Measurements from ENCODE around the gene POLE. TPM values are rescaled to one million over a fixed set of nuclear protein-coding genes. Genes with fewer than 3 reads are reported as not detected.

Gene POLE, protein sequence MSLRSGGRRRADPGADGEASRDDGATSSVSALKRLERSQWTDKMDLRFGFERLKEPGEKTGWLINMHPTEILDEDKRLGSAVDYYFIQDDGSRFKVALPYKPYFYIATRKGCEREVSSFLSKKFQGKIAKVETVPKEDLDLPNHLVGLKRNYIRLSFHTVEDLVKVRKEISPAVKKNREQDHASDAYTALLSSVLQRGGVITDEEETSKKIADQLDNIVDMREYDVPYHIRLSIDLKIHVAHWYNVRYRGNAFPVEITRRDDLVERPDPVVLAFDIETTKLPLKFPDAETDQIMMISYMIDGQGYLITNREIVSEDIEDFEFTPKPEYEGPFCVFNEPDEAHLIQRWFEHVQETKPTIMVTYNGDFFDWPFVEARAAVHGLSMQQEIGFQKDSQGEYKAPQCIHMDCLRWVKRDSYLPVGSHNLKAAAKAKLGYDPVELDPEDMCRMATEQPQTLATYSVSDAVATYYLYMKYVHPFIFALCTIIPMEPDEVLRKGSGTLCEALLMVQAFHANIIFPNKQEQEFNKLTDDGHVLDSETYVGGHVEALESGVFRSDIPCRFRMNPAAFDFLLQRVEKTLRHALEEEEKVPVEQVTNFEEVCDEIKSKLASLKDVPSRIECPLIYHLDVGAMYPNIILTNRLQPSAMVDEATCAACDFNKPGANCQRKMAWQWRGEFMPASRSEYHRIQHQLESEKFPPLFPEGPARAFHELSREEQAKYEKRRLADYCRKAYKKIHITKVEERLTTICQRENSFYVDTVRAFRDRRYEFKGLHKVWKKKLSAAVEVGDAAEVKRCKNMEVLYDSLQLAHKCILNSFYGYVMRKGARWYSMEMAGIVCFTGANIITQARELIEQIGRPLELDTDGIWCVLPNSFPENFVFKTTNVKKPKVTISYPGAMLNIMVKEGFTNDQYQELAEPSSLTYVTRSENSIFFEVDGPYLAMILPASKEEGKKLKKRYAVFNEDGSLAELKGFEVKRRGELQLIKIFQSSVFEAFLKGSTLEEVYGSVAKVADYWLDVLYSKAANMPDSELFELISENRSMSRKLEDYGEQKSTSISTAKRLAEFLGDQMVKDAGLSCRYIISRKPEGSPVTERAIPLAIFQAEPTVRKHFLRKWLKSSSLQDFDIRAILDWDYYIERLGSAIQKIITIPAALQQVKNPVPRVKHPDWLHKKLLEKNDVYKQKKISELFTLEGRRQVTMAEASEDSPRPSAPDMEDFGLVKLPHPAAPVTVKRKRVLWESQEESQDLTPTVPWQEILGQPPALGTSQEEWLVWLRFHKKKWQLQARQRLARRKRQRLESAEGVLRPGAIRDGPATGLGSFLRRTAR (N-terminal part only)
- total RNA-seq = 108 TPM

DNA sequence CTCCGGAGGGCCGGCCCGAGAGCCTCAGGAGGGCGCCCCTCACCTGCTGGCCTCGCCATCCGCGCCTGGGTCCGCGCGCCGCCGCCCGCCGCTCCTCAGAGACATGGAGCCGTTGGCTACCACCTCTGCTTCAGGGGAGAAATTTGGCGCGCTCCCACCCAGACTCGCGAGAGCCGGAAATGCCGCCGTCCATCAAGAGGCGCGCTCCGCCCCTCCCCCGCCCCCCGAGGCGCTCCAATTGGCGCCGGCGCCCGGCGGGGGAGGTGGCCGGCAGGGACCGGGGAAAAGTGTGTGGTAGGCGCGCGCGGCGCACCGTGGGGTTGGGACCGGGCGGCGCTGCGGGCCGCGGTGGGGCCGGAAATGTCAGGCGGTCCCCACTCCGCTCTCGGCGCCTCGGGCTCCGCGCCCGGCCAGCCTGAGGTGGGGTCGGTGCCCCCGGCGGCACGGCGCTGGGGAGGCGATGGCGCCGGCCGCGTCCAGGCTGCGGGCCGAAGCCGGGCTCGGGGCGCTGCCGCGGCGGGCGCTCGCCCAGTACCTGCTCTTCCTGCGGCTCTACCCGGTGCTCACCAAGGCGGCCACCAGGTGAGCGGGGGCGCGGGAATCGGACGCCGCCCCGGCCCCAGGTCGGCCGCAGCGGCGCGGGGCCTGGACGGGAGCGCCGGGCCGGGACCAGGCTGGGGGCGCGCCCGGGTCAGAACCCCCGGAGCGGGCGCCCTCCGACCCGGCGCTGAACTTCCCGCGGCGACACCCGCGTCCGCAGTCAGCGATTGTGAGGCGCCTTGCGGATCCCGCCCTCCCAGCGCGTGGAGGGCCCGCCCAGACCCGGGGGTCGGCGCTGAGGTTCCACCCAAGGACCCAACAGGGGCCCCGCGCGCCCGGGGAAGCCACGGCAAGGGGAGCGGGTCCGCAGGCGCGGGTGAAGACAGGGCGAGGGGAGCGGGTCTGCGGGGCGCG is at the start of gene POLE, which contains the start of gene PXMP2:
POLE (minus strand) TSS at position 132 of the 954 bp plus-strand sequence; CDS start at position 105, 27 bp downstream.
PXMP2 (plus strand) TSS at position 377 of the 954 bp plus-strand sequence; CDS start at position 461, 84 bp downstream.
- DNase-seq (ENCODE audit: low read depth in 2 of 3, low spot score in 2 of 3) = peak; percentile 86 to 97 (median 97)

DNA sequence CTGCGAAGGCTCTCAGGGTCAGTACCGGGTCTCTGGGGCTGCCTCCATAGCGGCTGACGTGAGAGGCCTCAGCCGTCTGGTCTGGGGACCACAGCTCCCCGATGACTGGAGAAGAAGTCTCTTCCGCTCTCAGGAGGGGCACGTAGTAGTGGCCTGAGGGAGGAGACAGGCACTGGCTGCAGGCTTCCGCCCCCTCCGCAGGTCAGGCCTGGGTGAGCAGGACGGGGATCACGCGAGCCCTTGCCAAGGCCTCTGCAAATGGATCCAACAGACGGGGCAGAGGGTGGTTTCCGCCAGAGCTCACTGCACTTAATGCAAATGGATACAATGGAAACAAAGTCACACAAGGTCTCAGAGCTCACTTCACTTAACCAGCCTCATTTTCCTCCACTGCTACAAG is 49.8 kb upstream of the POLE start:
- DNase-seq (ENCODE audit: low read depth in 2 of 3, low spot score in 2 of 3) = no peak

DNA sequence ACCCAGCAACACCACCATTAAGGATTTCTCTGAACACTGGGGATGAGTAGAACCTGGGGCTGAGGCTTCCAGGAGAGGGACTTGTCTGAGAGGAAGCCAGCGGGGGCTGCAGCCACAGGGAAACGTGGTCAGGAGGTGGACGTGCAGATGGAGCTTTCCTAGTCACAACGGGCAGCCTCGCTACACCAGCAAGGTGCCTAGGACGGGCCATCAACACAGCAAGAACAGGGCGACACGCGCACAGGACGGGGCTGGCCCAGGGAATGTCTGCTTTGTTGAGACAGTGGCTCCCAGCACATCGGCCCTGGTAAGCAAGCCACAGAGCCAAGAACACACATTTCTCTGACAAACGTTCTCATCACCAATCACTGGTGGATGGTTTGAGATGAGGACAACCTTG is 49.2 kb upstream of the POLE start:
- DNase-seq (ENCODE audit: low read depth in 2 of 3, low spot score in 2 of 3) = no peak

DNA sequence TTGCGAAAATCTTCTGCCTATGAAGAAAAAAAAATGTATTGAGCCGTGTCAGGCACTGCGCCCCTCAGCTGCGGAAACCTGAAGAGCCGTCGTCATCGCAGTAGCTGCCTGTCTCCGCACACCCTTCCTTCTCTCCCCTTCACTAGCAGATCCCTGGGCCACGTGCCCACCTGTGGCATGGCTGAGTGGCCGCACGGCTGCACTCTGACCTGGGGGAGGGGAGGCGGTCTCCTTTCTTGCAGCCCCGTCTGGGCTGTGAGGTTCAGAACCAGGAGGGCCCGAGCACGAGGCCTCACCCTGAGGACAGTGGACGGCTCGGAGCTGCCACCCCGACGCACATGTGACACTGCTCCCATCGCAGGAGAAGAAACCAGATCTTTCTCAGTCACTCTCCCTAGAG is 48.4 kb upstream of the POLE start:
- no peak for DNase-seq (ENCODE audit: low read depth in 2 of 3, low spot score in 2 of 3)

DNA sequence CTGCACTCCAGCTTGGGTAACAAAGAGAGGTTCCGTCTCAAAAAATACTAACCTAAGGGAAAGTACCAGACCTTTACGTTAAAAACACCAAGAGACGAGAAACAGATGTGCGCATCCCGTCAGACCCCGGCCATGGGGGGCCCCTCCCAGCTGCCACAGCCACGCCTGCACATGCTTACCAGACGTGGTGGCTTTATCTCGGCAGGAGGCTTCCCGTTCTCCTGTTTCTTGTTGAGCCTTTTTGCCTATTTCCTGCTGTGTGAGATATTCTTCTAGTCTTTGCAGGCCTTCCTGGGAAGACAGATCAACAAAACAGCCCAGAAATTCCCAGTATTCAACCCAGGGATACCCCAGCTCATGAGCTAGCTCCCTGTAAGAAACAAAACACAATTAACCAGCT is 47.1 kb upstream of the POLE start:
- DNase-seq (ENCODE audit: low read depth in 2 of 3, low spot score in 2 of 3) = no peak

DNA sequence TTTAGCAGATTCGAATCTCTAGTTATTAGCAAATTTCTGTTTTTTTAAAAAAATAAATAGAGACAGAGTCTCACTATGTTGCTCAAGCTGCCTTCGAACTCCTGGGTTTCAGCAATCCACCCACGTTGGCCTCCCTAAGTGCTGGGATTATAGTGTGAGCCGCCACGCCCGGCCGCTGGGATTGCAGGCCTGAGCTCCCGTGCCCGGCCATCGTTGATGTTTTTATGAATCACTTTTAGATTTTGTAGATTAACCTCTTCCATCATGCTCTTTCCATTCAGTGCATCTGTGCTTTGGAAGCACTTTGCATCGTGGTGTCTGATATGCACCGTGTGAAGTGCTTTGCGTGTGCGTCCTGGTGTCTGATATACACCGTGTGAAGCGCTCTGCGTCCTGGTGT is 44.4 kb upstream of the POLE start:
- DNase-seq (ENCODE audit: low read depth in 2 of 3, low spot score in 2 of 3) = no peak

DNA sequence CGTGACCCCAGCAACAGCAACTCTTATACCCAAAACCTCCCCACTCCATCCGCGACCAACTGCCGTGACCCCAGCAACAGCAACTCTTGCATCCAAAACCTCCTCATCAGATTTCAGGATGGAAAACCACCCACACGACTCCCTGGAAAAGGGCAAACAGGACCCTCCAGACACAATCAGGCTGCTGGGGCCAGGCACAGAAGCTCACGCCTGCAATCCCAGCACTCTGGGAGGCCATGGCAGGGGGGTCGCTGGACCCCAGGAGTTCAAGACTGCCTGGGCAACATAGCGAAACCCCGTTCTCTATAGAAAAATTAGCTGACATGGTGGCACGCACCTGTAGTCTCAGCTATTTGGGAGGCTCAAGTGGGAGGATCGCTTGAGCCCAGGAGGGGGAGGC is 43.2 kb upstream of the POLE start:
- DNase-seq (ENCODE audit: low read depth in 2 of 3, low spot score in 2 of 3) = no peak

DNA sequence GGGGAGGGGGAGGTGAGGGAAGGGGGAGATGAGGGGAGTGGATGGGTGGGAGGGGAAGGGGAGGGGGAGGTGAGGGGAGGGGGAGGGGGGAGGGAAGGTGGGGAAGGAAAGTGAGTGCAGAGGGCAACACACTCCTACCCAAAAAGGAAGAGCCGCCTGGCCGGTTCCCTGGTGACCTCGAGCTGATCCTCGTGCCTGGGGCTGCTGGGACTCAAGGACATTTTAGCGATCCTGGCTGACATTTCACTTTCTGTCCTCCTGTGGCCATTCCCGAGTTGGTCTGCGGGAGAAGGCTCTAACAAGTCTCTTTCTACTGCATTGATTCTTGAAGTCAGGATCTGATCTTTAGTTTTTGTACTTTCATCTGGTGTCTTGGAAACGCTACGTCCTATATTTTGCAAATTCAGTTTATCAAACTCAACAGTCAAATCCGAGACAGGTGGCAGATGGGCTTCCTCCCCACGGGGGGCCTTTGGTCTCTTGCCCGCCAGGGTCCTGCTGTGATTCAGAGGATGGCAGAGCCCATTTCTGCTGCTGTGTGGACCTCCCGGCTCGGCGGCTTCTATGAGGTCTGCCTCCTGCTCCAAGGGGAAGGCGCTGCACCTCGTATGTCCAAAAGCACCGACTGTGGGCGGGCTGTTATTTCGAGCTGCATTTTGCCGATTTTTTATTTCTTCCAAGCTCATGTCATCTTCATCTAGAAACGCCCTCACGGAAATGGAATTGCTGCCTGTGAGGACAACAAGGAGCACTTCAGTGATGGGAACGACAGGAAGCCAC is 42.6 kb upstream of the POLE start:
- DNase-seq (ENCODE audit: low read depth in 2 of 3, low spot score in 2 of 3) = no peak

DNA sequence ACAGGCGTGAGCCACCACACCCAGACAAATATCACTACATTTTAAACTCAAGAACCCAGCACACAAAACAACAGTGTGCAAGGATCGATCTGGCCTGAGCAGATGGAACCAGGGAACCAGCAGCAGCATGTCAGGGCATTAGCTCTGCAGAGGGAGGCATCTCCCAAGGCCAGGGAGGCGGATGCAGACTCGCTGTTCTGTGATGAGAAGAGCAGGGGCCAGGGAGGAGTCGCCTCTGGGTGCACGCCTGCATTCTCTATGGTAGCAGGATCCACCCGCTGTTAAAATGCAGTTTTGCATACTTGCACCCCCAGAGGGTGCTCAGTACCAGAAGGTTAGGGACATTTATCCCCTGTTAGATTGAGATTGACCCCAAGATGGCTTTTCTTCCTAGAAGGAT is 41.4 kb upstream of the POLE start:
- DNase-seq (ENCODE audit: low read depth in 2 of 3, low spot score in 2 of 3) = no peak

DNA sequence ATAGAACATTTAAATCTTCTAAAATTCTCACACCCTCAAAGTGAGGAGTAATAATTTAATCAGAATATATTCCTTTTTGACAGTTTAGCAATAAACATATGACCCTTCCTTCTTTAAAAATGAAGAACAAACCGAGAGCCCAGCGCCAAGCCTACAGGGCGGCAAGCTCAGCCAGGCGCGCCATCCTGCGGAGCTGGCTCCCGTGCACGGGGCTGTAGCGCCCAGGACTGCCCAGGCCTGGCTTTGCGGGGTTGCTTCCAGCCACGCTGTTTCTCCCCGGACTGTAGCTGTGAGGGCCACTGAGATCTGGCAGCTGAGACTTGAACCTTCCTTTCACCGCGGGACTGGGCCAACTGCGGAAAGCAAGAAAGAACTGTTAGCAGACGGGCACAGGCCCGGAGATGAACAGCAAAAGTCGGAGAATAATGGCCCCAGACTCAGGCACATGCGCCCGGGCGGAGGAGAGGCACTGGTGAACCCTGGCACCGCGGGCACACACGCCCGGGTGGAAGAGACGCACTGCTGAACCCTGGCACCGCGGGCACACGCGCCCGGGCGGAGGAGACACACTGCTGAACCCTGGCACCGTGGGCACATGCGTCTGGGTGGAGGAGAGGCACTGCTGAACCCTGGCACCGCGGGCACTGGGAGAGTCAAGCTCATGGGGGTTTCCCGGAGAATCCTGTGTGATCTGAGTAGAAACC is 40.1 kb upstream of the POLE start:
- no peak for DNase-seq (ENCODE audit: low read depth in 2 of 3, low spot score in 2 of 3)

DNA sequence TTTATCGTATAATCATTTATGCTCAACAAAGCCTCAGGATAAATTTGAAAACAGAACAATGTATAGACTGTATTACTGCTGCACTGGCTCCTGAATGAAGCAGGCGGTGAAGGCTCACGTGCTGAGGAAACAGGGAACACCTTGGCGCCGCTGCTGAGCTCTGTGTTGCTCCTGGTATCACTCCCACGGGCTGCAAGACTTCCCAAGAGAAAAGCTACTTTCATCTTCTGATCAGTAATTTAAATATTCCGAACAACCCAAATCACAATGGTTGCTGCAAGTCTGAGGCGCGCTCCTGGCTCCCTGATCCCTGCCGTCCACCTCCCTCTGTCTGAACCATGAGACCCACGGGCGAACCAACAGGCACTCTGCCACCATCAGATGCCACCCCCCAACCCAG is 39.2 kb upstream of the POLE start:
- no peak for DNase-seq (ENCODE audit: low read depth in 2 of 3, low spot score in 2 of 3)

DNA sequence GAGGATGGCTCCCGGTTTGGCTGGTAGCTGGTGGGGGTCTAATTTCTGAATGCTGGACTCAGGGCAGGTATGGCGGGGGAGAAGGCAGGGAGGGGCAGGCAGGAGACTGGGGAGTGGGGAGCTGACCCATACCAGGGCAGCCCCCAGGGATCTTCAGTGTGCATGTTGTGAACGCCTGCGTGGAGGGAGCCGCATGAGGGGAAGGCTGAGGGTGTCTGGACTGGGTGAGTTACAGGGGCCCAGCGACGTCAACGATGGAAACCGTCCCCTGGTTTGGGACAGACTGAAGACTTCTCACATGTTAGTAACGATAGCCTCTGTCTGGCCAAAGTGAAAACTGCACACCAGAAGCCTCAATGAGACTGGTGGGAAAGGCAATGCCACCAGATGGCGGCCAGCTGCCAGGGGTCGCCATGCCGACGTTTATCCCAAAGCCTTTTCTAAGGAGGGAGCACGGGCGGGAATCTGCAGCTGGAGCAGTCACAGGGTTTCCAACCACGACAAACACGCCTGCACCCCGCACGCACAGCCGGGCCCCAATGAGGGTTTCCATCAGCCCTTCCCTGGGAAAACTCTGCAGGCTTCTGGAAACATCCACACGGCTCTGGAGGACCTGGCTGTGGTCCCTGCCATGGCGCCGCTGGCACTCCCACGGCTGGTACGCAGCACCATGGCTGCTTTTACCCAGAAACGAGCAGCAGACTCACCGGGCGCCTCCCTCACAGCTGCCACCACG is 37.5 kb upstream of the POLE start:
- no peak for DNase-seq (ENCODE audit: low read depth in 2 of 3, low spot score in 2 of 3)

DNA sequence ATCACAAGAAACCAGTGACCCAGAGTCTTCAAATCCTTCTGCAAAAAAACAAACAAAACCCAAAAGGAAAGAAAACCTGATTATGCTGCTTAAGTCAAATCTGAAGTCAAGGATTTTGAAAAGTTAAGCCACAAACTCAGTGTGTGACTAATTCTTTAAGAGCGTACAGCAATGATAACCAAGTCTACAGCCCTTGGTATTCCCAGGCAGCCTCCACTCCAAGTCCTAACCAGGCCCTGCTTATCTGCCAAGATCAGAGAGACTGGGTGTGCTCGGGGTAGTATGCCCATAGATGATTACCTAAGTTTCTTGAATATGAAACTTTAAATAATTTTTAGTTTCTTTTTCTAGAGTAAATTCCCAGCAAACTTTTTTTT is 36.6 kb upstream of the POLE start:
- no peak for DNase-seq (ENCODE audit: low read depth in 2 of 3, low spot score in 2 of 3)

DNA sequence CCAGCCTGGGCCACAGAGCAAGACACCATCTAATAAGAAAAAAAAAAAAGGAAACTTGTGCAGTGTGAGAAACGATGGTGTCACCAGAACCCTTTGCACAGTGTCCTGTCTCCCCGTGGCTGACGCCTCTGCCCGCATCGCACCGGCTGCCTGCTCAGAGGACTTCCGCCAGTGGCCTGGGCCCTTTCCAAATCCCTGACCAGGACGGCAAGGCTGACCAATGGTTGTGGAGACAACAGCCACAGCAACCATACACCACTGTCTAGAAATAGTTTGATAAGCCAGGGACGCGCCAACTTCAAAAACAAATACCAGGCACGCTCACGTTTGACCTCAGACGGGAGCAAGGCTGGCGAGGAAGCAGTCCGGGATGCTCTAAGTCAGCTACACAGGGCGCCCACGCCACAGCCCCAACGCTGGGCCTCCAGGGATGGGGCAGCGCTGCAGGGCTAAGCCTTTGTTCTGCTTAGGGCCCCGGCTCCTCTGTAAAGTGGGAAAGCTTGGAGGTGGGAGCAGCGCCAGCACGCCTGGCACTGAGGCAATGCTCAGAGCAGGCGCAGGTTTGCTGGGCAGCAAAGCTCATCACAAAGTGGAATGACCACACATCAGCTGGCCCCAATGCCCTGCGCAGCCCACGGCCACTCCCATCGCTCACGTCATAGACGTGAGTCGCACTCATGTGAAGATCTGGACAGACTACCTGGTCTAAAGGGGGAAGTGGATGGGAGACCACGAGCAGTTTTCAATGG is 36.0 kb upstream of the POLE start:
- no peak for DNase-seq (ENCODE audit: low read depth in 2 of 3, low spot score in 2 of 3)

DNA sequence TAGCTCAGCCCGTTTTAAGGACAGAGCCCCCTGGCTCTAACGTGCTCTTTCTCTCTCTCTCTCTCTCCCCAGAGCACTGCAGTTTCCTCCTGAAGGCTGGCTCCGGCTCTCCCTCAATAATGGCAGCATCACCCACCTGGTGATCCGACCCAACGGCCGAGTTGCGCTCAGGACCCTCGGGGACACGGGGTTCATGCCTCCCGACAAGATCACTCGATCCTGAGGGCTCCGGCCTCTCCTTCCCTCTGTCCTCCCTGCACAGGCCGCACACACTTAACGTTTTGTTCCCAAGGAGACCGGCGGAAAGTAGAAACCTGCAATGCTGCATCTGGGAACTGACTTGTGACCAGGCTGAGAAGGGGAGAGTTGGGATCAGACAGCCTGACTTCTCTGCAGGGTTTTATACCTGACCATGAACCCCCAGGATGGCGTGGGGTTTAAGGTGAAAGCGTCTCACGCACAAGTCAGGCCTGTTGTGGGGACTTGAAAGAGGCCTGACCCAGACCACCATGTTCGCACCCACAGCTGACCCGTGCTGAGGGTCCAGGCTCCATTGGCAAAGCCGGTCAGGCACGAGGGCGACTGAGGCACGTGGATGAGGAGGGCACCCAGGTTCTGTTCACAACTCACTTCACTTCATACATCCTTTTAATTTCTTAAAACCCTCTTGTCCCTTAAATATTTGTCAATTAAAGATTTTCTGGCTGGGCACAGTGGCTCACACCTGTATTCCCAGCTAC is 33.6 kb upstream of the POLE start:
- no peak for DNase-seq (ENCODE audit: low read depth in 2 of 3, low spot score in 2 of 3)

DNA sequence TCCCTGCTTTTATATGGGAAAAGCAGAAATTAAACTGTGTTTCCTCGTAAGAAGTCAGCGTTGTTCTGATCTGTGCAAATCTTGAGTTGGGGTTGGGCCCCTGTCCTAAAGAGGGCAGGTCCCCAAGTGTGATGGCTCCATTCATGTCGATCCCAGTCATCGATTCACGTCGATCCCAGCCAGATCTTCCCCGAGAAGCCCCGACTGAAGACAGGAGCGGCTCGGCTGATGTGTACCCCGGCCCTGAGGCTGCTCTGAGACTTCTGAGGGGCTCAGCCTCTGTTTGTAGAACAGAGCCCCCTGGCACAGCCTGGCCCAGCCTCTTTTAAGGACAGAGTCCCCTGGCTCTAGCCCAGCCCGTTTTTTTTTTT is 32.8 kb upstream of the POLE start:
- DNase-seq (ENCODE audit: low read depth in 2 of 3, low spot score in 2 of 3) = no peak
